ENCODE measurements around the gene PLK1. TPM values are rescaled to one million over a fixed set of nuclear protein-coding genes. Genes with fewer than 3 reads are reported as not detected.
"Not testable (repeated sequence)": the region's sequence is repeated elsewhere in the genome, so short reads cannot be mapped to it uniquely, and the experiment has no call there.

The PLK1 gene
- total RNA-seq, 1 experiment from 2014 or later: 166 TPM

DNA sequence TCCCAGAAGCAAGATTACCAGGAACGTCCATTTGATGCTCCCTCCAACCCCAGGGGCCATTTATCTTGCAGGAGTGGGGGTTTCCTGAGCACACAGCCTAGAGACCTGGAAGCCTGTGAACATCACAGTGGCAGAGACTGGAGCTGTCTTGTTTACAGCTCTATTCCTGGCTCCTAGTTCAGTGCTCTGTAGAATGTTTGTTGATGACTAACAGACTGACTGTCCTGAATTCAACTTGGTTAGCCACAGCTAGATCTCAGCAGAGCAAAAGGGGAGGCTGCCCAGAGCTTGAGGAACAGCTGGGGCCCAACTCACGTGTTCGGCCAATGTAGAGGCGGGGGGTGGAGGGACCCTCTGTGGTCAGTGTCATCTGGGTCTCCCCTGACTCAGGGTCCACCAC lies 27.8 kb downstream of the PLK1 start:
- peak; percentile 13 for DNase-seq (ENCODE audit: low read depth)

DNA sequence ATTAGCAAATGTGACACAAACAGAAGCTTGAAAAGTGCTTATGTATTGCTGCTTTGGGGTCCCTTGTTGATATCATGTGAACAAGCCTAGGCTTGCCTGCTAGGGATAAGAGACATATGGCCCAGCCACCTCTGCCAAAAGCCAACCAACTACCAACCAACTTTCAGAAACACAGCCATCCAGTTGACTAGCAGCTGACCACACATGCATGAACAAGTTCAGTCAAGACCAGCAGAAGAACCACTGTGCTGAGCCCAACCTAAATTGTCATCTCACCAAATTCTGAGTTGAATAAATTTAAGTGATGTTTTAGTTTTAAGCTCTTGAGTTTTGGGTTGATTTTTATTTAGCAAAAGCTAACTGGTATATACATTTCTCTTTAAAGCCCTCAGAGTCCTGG lies 30.8 kb downstream of the PLK1 start:
- DNase-seq (ENCODE audit: low read depth): no peak

DNA sequence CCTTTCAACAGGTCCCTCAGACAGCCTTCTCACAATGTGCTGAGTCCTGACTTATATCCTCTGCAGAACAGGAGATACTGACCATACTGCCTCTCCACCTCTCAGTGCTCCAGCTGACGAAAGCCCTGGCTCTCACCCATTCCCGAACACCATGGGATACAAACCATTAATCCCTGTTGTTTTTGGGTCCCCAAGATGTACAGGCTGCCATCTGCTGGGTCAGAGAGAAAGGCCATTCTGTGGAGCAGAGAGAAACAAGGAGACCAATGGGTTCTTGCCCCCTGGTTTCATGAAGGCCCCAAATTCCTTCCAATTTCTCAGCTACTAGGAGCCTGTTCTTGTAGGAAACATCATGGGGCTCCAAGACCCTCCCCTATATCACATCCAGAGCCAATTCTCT lies 31.3 kb downstream of the PLK1 start:
- DNase-seq (ENCODE audit: low read depth): no peak

DNA sequence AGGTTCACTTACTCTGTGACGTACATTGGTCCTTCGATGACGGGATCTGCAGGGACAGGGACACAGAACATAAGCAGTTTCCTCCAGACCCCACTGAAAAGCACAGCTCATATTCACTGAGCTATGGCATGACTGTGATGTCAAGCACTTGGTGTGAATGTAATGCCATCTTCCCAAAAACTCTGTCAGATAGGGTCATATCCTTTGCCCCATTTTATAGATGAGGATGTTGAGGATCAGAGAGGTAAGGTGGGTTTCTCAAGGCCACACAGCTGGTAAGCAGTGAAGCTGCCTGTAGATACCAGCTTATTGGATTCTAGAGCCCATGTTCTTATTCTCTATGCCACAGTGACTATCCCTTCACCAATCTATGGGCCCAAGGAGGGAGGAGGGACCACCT lies 31.8 kb downstream of the PLK1 start:
- DNase-seq (ENCODE audit: low read depth): no peak

DNA sequence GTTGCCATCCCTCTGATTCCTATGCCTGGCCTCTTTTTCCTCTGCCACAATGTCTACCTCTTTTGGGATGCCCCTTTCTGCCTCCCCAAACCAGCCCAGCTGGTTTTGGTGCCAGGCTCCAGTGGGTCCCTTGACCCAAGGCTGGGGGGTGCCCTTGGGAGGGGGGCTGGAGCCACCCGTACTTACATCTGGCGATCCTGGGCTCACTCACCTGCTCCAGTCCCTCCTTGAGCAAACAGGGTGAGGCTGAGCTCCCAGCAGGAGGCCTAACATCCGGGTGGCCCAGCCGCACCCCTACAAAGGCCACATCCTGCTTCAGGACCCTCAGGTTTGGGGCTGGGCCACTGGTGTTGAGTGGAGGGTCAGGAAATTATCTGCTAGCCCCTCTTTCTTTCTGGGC lies 33.1 kb downstream of the PLK1 start:
- no peak for DNase-seq (ENCODE audit: low read depth)

DNA sequence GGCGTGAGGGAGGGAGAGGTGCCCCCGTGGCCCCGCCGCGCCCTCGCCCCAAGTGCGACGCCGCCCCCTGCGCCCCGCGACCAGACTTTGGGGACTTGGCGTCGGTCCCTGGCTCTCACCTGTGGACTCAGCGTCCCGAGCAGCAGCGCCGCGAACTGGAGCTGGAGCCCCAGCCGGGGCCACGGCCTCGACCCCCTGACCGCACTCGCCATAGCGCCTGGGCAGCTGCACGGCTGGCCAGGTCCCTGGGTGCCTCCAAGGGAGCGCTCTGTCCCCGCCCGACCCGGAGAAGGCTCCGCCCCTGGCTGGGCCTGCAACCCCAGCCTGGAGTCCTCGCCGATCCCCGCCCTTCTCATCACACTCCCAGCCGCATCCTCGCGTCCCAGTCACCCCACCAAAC lies 34.3 kb downstream of the PLK1 start, which contains the start of gene ERN2:
Gene ERN2, minus strand, starts transcription at position 247 of the 400 bp plus-strand sequence. Its CDS starts 35 bp downstream, at position 212.
- DNase-seq (ENCODE audit: low read depth): no peak

DNA sequence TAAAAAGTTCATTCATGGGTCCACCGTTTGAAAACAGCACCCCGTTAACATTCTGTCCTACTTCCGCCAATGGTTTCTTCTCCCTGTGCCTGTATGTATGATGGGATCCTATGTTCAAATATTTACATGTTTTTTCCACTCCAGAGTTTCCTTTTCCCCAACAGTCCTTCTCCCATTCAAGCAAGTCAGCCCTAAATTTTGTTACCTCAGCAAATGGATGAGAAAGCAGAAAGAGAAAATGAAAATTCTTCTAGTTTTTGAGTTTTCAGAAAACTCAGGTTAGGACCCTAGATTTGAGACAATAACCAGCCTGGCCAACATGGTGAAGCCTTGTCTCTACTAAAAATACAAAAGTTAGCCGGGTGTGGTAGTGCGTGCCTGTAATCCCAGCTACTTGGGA lies 37.8 kb downstream of the PLK1 start:
- DNase-seq (ENCODE audit: low read depth): no peak

DNA sequence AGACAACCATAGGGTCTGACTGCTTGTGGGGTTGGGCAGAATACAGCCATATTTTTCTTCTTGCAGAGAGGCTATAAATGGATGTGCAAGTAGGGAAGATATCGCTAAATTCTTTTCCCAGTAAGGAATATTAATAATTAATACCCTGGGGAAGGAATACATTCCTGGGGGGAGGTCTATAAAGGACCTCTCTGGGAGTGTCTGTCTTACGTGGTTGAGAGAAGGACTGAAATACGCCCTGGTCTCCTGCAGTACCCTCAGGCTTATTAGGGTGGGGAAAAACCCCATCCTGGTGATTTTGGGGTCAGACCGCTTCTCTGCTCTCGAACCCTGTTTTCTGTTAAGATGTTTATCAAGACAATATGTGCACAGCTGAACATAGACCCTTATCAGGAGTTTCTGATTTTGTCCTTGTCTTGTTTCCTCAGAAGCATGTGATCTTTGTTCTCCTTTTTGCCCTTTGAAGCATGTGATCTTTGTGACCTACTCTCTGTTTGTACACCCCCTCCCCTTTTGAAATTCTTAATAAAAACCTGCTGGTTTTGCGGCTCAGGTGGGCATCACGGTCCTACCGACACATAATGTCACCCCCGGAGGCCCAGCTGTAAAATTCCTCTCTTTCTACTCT lies 44.0 kb downstream of the PLK1 start:
- not testable (repeated sequence) for DNase-seq (ENCODE audit: low read depth)

DNA sequence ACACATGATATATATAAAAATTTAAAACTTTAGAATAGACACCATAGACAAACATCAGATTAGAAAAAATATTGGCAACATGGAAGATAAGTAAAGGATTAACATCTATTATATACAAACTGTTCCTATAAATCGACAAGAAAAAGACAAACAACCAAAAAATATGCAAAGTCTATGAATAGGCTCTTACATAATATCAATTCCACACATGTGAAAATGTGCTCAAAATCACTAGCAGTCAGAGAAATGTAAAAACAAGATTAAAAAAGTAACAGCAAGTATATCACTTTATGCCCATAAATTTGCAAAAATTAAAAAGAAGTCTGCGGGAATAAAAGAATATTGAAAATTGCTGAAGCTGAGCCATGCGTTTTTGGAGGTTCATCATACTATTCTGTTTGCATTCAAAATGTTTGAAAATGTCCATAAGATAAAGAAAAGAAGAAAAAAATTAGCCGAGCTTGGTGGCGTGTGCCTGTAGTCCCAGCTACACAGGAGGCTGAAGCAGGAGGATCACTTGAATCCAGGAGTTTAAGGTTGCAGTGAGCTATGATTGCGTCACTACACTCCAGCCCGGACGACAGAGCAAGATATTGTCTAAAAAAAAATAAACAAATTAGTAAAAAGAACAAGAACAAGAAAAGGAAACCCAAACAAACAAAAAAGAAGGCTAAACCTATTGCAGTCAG lies 45.6 kb downstream of the PLK1 start:
- DNase-seq (ENCODE audit: low read depth): no peak

DNA sequence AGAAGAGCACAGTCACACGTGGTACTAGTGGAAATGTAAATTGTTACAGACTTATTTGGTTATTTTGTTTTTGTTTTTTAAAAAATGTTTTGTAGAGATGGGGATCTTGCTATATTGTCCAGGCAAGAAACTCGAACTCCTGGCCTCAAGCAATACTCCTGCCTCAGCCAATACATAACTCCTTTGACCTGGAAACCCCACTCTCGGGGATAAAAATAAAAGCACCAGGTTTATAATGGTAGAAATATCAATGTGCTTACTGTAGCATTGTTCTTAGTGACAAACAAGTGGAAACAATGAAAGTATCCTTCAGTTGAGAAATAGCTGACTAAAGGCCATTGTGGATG lies 46.1 kb downstream of the PLK1 start:
- DNase-seq (ENCODE audit: low read depth): no peak

DNA sequence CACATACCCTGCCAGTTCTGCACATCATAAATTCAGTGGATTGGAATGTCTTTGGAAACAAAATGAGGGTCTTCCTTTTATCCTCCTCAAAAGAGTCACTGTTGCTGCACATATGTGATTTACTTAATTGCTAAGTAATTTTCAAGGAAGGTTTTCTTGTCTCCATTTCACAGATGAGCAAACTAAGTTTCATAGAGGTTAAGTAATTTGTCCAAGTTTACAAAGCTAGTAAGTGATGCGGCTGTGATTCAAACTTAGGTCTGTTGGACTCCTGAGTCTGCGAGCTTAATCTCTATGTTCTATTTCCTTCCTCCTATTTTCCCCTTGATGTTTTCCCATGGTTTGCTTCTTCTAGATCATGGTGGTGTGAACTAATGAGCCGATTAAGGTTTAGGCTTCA lies 48.0 kb downstream of the PLK1 start:
- no peak for DNase-seq (ENCODE audit: low read depth)

DNA sequence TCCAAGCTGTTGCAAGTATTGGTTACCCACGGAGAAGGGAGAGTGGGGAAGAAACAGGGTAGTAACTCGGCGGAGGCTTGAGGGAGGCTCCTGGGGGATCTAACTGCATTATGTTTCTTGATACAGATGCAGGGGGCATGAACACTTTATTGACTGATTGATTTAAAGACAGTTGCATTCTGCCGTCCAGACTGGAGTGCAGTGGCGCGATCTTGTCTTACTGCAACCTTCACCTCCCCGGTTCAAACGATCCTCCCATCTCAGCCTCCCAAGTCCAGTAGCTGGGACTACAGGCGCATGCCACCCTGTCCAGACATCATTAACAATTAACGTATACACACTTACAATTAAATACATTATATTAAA lies 49.4 kb downstream of the PLK1 start:
- DNase-seq (ENCODE audit: low read depth): no peak

DNA sequence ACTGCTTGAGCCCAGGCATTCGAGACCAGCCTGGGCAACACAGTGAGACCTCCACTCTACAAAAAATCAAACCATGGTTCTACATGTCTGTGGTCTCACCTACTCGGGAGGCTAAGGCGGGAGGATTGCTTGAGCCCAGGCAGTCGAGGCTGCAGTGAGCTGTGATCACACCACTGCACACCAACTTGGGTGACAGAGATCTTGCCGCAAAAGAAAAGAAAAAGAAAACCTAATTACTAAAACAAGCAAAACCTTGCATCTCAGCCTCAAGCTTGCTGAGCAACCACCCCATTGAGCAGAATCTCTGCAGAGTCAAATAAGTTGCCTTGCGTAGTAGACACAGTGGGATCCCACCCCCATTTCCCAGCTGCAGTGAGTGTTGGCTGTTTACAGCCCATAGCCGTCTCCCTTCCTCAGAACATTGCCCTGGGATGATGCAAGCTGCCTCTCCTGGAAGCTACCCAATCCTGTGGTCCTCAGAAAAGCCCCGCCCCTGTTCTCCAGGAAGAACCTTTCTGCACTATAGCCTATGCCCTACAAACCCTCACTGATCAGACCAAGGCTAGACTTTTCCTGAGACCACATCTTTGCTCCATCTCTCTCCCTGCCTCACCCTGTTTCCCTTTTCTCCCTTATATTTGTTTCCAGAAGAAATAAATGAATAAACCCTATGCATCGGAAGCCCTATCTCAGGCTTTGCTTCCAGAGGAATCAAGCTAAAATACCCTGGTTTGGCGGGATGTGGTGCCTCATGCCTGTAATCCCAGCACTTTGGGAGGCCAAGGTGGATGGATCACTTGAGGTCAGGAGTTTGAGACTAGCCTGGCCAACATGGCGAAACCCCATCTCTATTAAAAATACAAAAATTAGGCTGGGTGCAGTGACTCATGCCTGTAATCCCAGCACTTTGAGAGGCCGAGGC lies 51.1 kb downstream of the PLK1 start:
- peak; percentile 51 for DNase-seq (ENCODE audit: low read depth)

DNA sequence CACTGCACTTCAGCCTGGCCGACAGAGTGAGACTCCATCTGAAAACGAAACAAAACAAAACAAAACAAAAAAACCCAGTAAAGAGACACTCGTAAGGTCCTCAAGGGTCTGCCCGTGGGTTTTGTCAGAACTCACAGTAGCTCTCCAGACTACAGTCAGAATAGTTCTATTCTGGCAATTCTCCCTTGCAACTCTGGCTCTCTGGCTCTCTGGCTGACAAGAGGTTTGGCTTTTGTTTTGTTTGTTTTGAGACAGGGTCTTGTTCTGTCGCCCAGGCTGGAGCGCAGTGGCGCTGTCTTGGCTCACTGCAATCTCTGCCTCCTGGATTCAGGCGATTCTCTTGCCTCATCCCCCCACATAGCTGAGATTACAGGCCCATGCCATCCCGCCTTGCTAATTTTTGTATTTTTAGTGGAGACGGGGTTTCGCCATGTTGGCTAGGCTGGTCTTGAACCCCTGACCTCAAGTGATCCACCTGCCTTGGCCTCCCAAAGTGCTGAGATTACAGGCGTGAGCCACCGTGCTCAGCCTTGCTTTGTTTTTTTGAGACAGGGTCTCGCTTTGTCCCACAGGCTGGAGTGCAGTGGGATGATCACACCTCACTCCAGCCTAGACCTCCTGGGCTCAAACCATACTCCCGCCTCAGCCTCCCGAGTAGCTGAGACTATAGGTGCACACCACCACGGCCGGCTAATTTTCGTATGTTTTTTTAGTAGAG lies 55.6 kb downstream of the PLK1 start:
- no peak for DNase-seq (ENCODE audit: low read depth)

DNA sequence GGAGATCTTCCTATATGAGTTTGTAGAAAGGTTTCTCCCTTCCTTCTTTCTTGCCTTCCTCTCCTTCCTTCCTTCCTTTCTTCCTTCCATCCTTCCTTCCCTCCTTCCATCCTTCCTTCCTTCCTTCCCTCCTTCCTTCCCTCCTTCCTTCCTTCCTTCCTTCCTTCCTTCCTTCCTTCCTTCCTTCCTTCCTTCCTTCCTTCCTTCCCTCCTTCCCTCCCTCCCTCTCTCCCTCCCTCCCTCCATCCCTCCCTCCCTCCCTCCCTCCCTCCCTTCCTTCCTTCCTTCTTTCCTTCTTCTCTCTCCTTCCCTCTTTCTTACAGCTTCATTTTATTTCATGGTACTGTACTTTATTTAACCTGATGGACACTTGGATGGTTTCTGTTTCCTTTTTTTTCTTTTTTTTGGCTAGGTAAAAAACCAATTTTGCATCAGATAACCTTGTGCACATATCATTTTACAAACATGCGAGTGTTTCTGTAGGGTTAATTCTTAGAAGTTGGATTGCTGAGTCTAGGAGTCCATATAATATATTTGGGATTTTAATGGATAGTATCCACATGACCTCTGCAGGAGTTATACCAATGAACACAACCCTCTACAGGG lies 58.8 kb downstream of the PLK1 start:
- DNase-seq (ENCODE audit: low read depth): not testable (repeated sequence)

DNA sequence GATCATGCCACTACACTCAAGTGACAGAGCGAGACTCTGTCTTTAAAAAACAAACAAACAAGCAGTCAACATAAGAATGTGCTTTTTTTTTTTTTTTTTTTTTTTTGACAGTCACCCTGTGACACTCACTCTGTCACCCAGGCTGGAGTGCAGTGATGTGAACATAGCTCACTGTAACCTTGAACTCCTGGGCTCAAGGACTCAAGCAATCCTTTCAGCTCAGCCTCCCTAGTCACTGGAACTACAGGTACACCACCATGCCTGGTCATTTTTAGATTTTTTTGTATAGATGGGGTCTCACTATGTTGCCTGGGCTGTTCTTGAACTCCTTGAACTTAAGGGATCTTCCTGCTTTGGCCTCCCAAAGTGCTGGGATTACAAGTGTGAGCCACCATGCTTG lies 60.8 kb downstream of the PLK1 start:
- DNase-seq (ENCODE audit: low read depth): no peak

Other genes starting within 250 kb of the PLK1 start
- gene COG7, start 225.7 kb upstream of the PLK1 start, total RNA-seq (2014; rRNA removed; shearing (Covaris generic)): 9.5 and 12.8 TPM in 2 replicates
- gene GGA2, start 168.4 kb upstream of the PLK1 start, total RNA-seq (2014; rRNA removed; shearing (Covaris generic)): 14.0 and 26.6 TPM in 2 replicates
- 31.3 and 35.6 TPM in 2 replicates for gene EARS2, start 121.5 kb upstream of the PLK1 start, total RNA-seq (2014; rRNA removed; shearing (Covaris generic))
- gene UBFD1, start 121.2 kb upstream of the PLK1 start, total RNA-seq (2014; rRNA removed; shearing (Covaris generic)): 70.8 and 89.2 TPM in 2 replicates
- 340 and 370 TPM in 2 replicates for gene NDUFAB1, start 82.6 kb upstream of the PLK1 start, total RNA-seq (2014; rRNA removed; shearing (Covaris generic))
- 13.9 and 17.9 TPM in 2 replicates for gene PALB2, start 37.6 kb upstream of the PLK1 start, total RNA-seq (2014; rRNA removed; shearing (Covaris generic))
- gene DCTN5, start 37.4 kb upstream of the PLK1 start, total RNA-seq (2014; rRNA removed; shearing (Covaris generic)): 49.9 and 76.1 TPM in 2 replicates
- 1.1 TPM in 1 of 2 replicates, not detected in the other for gene ERN2, start 34.3 kb downstream of the PLK1 start, total RNA-seq (2014; rRNA removed; shearing (Covaris generic))
- gene CHP2, start 76.1 kb downstream of the PLK1 start, total RNA-seq (2014; rRNA removed; shearing (Covaris generic)): not detected in 2 replicates
- gene PRKCB, start 157.1 kb downstream of the PLK1 start, total RNA-seq (2014; rRNA removed; shearing (Covaris generic)): not detected in 2 replicates